GM19452 (cell line): ENCODE data around the gene ASTE1.
"Not testable (repeated sequence)": the region's sequence is repeated elsewhere in the genome, so short reads cannot be mapped to it uniquely, and the experiment has no call there.

Experiments
- ATAC-seq: cut with Tn5 transposase; IDR thresholded peaks from one replicate; pipeline ENCODE4 v1.9.1; 2021; ENCODE audit not compliant: unreplicated experiment

ASTE1 gene

GRCh38 chr3:131026321-131027151 is at the start of gene ASTE1, which contains the start of gene NEK11:
Gene ASTE1 (minus strand): TSS chr3:131026825. CDS start chr3:131025306, 1,519 bp downstream.
Gene NEK11 (plus strand): TSS chr3:131026877. CDS start chr3:131029709, 2,832 bp downstream.
- ATAC-seq: peak; percentile 97

DNA sequence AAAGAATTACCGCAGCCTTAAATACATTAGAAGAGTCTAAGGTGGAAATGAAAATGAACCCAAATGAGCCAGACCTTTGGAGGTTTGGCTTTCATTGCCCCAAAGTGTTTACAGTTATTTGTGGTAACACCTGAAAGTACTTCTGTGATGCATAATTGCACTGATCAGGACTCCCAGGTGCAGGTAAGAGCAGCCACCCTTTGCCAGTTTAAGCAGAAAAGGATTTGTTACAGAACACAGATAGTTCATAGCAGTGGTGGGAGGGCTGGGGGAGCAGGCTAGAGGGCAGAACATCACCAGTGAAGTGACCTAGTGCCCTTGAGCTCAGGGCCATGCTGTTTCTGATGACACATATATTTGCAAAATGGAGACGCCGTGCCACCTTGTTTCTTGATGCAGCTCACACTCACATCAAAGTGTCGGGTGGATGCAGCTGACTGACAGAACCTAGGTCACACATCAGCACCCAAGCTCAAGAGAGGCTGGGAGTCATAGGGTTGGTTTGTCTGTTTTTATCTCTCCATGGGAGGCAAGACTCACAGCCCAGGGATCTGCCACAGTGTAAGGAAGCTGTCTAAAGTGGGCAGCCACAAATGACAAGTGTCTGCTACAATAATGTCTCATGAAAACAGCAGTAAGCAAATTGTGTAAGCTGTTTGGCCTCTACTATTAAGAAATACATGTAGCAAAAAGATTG is 49.2 kb upstream of the ASTE1 start:
- ATAC-seq: peak; percentile 70

DNA sequence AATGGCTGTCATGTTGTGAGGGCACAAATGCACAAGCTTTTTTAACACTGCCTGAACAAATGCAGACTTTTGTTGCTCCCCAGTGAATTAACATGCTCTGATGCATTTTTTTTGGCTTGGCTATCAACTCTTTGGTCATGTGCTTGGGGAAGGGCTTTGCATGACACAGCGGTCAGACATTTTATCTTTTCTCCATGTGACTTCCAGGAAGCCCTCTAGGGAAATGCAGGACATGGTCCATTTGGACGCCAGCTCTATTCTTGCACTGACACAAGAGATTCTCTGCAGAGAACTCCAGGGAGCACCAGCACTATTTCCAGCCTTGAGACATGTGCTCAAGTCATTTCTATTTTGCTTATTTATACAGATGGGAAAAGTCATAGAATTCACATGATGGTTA is 46.2 kb upstream of the ASTE1 start:
- ATAC-seq: no peak

DNA sequence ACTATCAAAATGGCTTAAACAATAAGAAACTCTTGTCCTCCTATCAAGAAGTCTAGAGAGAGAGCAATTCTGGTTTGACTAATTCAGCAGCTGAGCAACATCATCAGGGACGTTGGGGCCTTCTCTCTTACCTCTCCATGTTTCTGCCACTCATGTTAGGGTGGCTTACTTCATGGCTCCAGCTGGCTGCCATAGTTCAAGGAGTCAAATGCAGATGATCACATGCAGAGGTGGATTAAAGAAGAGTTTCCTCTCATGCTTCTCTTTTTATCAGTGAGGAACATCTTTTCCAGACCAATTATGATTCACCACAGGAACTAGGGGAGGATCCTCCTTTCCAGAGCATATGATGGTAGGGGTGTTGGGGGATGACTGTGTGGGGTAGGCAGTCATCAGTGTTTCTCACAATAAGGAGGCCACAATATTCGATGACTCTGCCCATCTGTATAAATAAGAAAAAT is 45.5 kb upstream of the ASTE1 start:
- ATAC-seq: no peak

DNA sequence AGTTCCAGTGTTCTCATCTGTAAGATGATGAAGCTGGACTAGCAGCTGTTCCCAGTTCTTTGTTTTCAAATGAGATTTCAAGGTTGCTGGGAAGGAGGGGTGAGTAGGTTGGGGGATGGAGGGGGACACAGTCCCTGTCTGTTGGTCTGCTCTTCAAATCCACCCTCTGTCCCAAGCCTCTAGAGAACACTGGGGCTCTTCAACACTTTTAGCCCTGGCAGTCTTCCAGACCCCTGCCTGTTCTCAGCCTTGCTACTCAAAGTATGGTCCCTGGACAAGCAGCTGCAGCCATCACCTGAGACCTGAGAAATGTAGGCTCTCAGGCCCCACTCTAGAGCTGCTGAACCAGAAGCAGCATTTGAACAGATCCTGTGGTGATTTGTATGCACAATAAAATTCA is 41.4 kb upstream of the ASTE1 start:
- no peak for ATAC-seq

GRCh38 chr3:131053043-131053859 is 26.6 kb upstream of the ASTE1 start:
- ATAC-seq: no peak

DNA sequence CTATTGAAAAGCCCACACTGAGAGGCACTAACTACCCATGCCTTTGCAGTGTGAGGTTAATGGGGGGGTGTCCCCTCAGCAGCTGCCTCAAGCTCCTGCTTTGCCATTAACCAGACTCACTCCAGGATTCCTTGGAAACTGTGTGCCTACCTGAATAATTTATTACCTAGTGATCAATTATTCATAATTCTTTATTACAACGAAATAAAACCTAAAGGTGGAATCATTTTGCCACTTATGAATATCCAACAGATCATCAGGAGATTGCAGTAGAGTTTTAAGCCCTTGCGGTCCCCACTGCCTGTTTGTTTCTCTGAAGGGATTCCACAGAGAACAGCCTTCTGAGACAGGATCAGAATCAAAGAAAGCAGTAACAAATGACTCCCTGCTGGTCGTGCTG is 23.4 kb upstream of the ASTE1 start:
- no peak for ATAC-seq

- ATAC-seq: no peak
Observed at GRCh38 chr3:131048030-131048429, 21.4 kb upstream of the ASTE1 start.

- no peak for ATAC-seq
Observed at GRCh38 chr3:131047582-131047981, 21.0 kb upstream of the ASTE1 start.

GRCh38 chr3:131042271-131042985 is 15.8 kb upstream of the ASTE1 start:
- ATAC-seq: not testable (repeated sequence)

DNA sequence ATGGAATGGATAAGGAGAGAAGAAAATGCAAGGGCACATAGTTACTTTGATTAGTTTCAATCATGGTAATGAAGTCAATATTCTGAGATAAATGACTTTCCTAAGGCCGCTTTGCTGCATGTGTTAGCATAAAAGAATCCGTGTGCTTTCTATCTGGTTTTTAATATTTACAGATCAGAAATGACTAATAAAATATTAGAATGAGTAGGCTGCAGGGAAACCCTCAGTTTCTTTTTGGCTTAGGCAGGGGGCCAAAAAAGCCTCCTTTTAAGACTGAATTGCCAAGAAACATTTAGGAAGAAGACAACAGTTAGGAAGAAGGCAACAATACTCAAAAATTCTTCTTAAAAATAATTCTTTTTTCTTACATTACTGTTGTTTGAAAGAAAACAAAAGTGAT is 11.7 kb upstream of the ASTE1 start:
- ATAC-seq: no peak

DNA sequence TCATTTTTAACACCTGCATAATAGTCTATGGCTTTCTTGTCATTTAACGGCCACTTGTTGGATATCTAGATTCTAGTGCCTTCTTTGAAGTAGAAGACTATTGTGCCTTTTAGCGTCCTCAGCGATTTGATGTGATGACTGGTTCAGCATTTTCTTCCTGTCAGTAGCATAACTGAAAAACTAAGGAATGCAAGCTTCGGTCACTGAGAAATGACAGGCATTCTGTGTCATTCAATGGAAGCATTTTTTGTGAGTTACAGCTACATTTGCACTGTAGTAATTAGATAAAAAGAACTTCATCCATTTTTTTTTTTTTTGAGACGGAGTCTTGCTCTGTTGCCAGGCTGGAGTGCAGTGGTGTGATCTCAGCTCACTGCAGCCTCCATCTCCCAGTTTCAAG is 10.4 kb upstream of the ASTE1 start:
- no peak for ATAC-seq

GRCh38 chr3:131036200-131036816 is 9.7 kb upstream of the ASTE1 start:
- no peak for ATAC-seq

- ATAC-seq: peak; percentile 51
Observed at GRCh38 chr3:131033480-131034080, 7.0 kb upstream of the ASTE1 start.

DNA sequence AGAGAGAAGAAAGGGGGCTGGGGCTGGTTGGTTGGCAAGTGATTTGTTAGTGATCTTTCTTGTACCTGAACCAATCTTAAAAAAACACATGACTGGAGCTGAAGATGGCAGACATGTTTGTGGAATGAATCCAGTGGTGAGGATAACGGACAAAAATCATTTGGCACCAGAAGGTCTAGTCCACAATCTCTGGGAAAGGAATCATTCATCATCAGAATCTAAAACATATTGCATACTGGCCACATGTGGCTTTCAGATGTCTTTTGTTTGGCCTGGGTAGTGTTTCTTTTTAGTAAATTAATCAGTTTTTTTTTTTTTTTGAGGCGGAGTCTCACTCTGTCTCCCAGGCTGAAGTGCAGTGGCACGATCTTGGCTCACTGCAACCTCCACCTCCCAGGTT is 5.0 kb upstream of the ASTE1 start:
- no peak for ATAC-seq

GRCh38 chr3:131028844-131029243 is 2.2 kb upstream of the ASTE1 start:
- ATAC-seq: no peak

DNA sequence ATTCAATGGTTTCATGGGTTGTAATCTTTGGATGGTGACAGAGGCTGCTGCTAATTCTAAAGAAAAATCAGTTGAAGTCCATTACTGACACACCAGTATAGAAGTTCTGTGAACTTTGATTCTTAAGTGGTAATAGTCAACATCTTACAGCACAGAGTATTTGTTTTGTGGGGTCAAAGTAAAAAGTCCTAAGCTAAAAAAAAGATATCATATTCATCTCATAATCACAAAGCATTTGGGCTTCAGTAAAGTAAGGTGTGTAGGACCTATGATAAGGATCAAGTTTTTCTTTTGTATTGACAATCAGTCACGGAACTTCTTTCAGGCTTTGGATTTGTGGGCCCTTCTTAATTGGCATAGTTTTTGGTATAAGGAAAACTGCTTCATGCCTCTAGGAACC is 1.1 kb downstream of the ASTE1 start:
- no peak for ATAC-seq

DNA sequence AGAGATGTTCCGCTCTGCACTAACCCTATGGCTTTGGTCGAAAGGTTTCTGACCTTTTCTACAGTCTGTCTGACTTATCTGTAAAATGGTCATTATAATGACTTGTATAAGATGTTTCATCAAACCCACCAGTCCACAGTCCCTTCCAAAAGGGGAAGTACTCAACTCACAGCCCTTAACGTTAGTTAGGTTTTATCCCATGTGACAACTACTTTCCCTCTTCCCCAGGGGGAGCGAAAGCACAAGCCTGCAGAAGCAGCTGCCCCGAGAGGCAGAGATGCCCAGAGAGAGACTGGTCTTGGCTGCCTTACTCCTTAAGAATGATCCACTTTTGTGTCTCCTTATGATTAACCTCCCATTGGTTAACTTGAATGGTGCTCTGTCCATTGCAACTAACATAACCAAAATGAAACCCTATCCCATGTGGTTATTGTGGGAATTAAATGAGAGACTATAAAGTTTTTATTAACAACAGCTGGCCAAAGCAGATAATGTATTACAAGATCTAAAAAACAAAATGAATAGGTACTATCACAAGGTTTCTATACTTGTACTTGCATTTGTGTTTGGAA is 6.4 kb downstream of the ASTE1 start:
- ATAC-seq: no peak

DNA sequence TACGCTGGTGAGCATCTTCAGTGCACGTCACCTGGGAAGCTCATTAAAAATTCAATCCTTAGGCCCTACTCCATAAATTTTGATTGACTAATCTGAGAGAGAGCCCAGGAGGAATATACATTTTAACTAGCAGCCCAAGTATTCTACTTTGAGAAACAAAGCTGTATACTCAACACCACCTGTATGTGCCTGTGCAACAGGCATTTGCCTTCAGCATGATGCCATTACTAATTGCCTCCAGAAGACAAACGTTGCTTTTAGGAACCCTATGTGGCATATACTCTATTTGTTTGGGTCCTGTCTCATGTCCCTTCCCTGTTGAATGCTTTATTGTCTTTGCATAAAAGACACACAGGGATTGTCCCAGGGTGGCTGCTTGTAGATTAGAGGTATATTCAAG is 7.7 kb downstream of the ASTE1 start:
- no peak for ATAC-seq

DNA sequence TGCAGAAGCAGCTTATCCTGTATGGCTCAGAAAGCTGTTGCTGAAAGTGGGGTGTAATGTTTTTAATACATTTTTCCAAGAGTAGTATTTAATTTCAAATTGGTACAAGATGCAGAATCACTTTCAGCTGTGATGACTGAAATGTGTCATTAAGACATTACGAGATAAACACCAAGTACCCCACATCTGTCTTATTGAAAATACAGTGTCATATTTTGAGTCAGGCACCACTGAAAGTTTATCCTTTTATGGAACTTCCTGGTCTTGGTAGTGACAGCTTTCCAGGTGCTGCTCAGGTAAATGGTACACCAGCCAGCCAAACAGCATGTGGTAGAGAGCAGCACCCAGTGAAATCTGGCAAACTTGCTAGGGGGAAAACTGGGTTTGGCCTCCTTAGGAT is 16.9 kb downstream of the ASTE1 start:
- ATAC-seq: no peak
